T-helper 1 cell treated with Interleukin-12 subunit alpha and Interleukin-12 subunit beta and Interleukin-4 antibody, amounts not matched to agents 30 μg/mL and 1 μg/mL, for 36 hours (primary cell): ENCODE results near the gene HSPA8.
"Not testable (repeated sequence)": the region's sequence is repeated elsewhere in the genome, so short reads cannot be mapped to it uniquely, and the experiment has no call there.

Experiments
- H3K27ac Mint-ChIP-seq: one replicate; pipeline ENCODE4 v1.8.0; 2021; ENCODE audit warnings: mild to moderate bottlenecking, mixed read lengths
- H3K27me3 Mint-ChIP-seq: one replicate; pipeline ENCODE4 v1.8.0; 2021; ENCODE audit warnings: low read depth, mixed read lengths
- H3K36me3 Mint-ChIP-seq: one replicate; pipeline ENCODE4 v1.8.0; 2021; ENCODE audit warnings: low read depth, mixed read lengths
- H3K4me1 Mint-ChIP-seq: one replicate; pipeline ENCODE4 v1.8.0; 2021; ENCODE audit warnings: low read depth, mixed read lengths
- H3K4me3 Mint-ChIP-seq: one replicate; pipeline ENCODE4 v1.8.0; 2021; ENCODE audit warnings: mild to moderate bottlenecking, moderate library complexity, mixed read lengths
- H3K9me3 Mint-ChIP-seq: one replicate; pipeline ENCODE4 v1.8.0; 2021; ENCODE audit warnings: mixed read lengths

Gene HSPA8

GRCh38 chr11:123062158-123062891, 389 bp upstream of the HSPA8 start:
- peaks cover 48% of the 10 kb centered on the region for H3K4me1 Mint-ChIP-seq
- peak overlapping the region; percentile 99 for H3K27ac Mint-ChIP-seq
- no peaks in the 10 kb centered on the region for H3K27me3 Mint-ChIP-seq
- H3K9me3 Mint-ChIP-seq, result no peaks in the 10 kb centered on the region
- peak overlapping the region; percentile 99 for H3K4me3 Mint-ChIP-seq
- H3K36me3 Mint-ChIP-seq, result peaks cover 57% of the 10 kb centered on the region

- H3K4me1 Mint-ChIP-seq, result peaks cover 58% of the 10 kb centered on the region
- peak overlapping the region; percentile 99 for H3K27ac Mint-ChIP-seq
- H3K9me3 Mint-ChIP-seq, result no peaks in the 10 kb centered on the region
- peak overlapping the region; percentile 99 for H3K4me3 Mint-ChIP-seq
- H3K27me3 Mint-ChIP-seq, result no peaks in the 10 kb centered on the region
- H3K36me3 Mint-ChIP-seq, result peaks cover 73% of the 10 kb centered on the region
Measured at GRCh38 chr11:123060277-123061000, 1.5 kb downstream of the HSPA8 start.

- peak overlapping the region; percentile 99 for H3K4me3 Mint-ChIP-seq
- peaks cover 61% of the 10 kb centered on the region for H3K4me1 Mint-ChIP-seq
- H3K27me3 Mint-ChIP-seq, H3K9me3 Mint-ChIP-seq: not testable (repeated sequence)
- H3K36me3 Mint-ChIP-seq, result peaks cover 77% of the 10 kb centered on the region
- H3K27ac Mint-ChIP-seq, result peak overlapping the region; percentile 99
Measured at GRCh38 chr11:123059041-123059920, 2.7 kb downstream of the HSPA8 start.

GRCh38 chr11:123057661-123058305, 4.2 kb downstream of the HSPA8 start:
- Mint-ChIP-seq H3K9me3 (no peaks in the 10 kb centered on the region), H3K27ac (peak overlapping the region; percentile 46), H3K36me3 (peaks cover 75% of the 10 kb centered on the region), H3K27me3 (no peaks in the 10 kb centered on the region), H3K4me3 (peak overlapping the region; percentile 99), H3K4me1 (peaks cover 54% of the 10 kb centered on the region)

- Mint-ChIP-seq H3K27me3 (no peaks in the 10 kb centered on the region), H3K27ac (peak overlapping the region; percentile 67)
Measured at GRCh38 chr11:123056835-123057491, 5.0 kb downstream of the HSPA8 start.

GRCh38 chr11:123055191-123055901, 6.6 kb downstream of the HSPA8 start:
- no peak overlapping the region for H3K27ac Mint-ChIP-seq
- H3K36me3 Mint-ChIP-seq, result peaks cover 58% of the 10 kb centered on the region
- H3K4me1 Mint-ChIP-seq, result peaks cover 52% of the 10 kb centered on the region
- no peaks in the 10 kb centered on the region for H3K27me3 Mint-ChIP-seq
- H3K9me3 Mint-ChIP-seq, result no peaks in the 10 kb centered on the region
- H3K4me3 Mint-ChIP-seq, result no peak overlapping the region

More at GRCh38 chr11:123056835-123057491, 5.0 kb downstream of the HSPA8 start:
- Mint-ChIP-seq H3K9me3 (no peaks in the 10 kb centered on the region), H3K36me3 (peaks cover 74% of the 10 kb centered on the region), H3K4me3 (peak overlapping the region; percentile 46), H3K4me1 (peaks cover 54% of the 10 kb centered on the region)

GRCh38 chr11:123054301-123055065, 7.5 kb downstream of the HSPA8 start:
- H3K4me3 Mint-ChIP-seq, result no peak overlapping the region
- H3K9me3 Mint-ChIP-seq, result no peaks in the 10 kb centered on the region
- H3K4me1 Mint-ChIP-seq, result peaks cover 45% of the 10 kb centered on the region
- H3K27me3 Mint-ChIP-seq, result no peaks in the 10 kb centered on the region
- H3K36me3 Mint-ChIP-seq, result peaks cover 49% of the 10 kb centered on the region
- H3K27ac Mint-ChIP-seq, result peak overlapping the region; percentile 41

- Mint-ChIP-seq H3K4me3 (no peak overlapping the region), H3K9me3 (no peaks in the 10 kb centered on the region), H3K36me3 (peaks cover 36% of the 10 kb centered on the region), H3K4me1 (peaks cover 35% of the 10 kb centered on the region), H3K27ac (no peak overlapping the region), H3K27me3 (no peaks in the 10 kb centered on the region)
Measured at GRCh38 chr11:123052901-123053721, 8.8 kb downstream of the HSPA8 start.

- Mint-ChIP-seq H3K9me3 (no peaks in the 10 kb centered on the region), H3K36me3 (peaks cover 22% of the 10 kb centered on the region), H3K4me1 (peaks cover 23% of the 10 kb centered on the region), H3K4me3 (no peak overlapping the region), H3K27me3 (peaks cover 5% of the 10 kb centered on the region), H3K27ac (no peak overlapping the region)
Measured at GRCh38 chr11:123051634-123052033, 10.3 kb downstream of the HSPA8 start.

- Mint-ChIP-seq H3K27me3 (peaks cover 8% of the 10 kb centered on the region), H3K36me3 (peaks cover 17% of the 10 kb centered on the region), H3K27ac (no peak overlapping the region), H3K4me3 (no peak overlapping the region), H3K4me1 (peaks cover 20% of the 10 kb centered on the region), H3K9me3 (no peaks in the 10 kb centered on the region)
Measured at GRCh38 chr11:123051146-123051545, 10.8 kb downstream of the HSPA8 start.

- no peaks in the 10 kb centered on the region for H3K4me1 Mint-ChIP-seq
Measured at GRCh38 chr11:123047947-123048293, 14.0 kb downstream of the HSPA8 start.

GRCh38 chr11:123047266-123047946, 14.5 kb downstream of the HSPA8 start:
- H3K27ac Mint-ChIP-seq, result no peak overlapping the region
- H3K9me3 Mint-ChIP-seq, result no peaks in the 10 kb centered on the region
- no peaks in the 10 kb centered on the region for H3K4me1 Mint-ChIP-seq
- peaks cover 13% of the 10 kb centered on the region for H3K27me3 Mint-ChIP-seq
- H3K36me3 Mint-ChIP-seq, result no peaks in the 10 kb centered on the region
- no peak overlapping the region for H3K4me3 Mint-ChIP-seq

More at GRCh38 chr11:123047947-123048293, 14.0 kb downstream of the HSPA8 start:
- H3K9me3 Mint-ChIP-seq, result no peaks in the 10 kb centered on the region
- H3K27ac Mint-ChIP-seq, result no peak overlapping the region
- peaks cover 13% of the 10 kb centered on the region for H3K27me3 Mint-ChIP-seq
- no peaks in the 10 kb centered on the region for H3K36me3 Mint-ChIP-seq
- H3K4me3 Mint-ChIP-seq, result no peak overlapping the region
